Thoracic aorta (tissue), 2 donors: ENCODE results near the gene RAB20. TPM values are rescaled to one million over a fixed set of nuclear protein-coding genes. Genes with fewer than 3 reads are reported as not detected.
"Not testable (repeated sequence)": the region's sequence is repeated elsewhere in the genome, so short reads cannot be mapped to it uniquely, and the experiment has no call there.

Experiments
- ATAC-seq: fragments of 150-250 bp; one replicate; pipeline ENCODE4 v1.8.0; 2017; ENCODE audit warnings: low read depth; ENCODE audit not compliant: insufficient number of reproducible peaks, low FRiP score
- DNase-seq: peaks from one replicate; pipeline ENCODE4 v3.0.0-alpha.2; 2020; ENCODE audit warnings: low spot score
- H3K27ac ChIP-seq, 2 donors: fragments of 200-600 bp; sonication (generic); 1 replicate in 1 of 2; 2 replicates in 1 of 2; pipeline ENCODE4 v1.5.1; 2016; ENCODE audit warnings: mild to moderate bottlenecking in 2 of 2, moderate library complexity in 2 of 2
- H3K27me3 ChIP-seq: fragments of 200-600 bp; sonication (generic); replicated peaks from 2 replicates; pipeline ENCODE4 v1.6.0; 2016; ENCODE audit warnings: mild to moderate bottlenecking; ENCODE audit not compliant: insufficient read depth
- H3K36me3 ChIP-seq: fragments of 200-600 bp; sonication (generic); one replicate; pipeline ENCODE4 v1.5.1; 2016
- H3K4me1 ChIP-seq, 2 donors: fragments of 200-600 bp; sonication (generic); 1 replicate in 1 of 2; 2 replicates in 1 of 2; pipeline versions ENCODE4 v1.5.1 to v1.6.0; 2016; ENCODE audit warnings: low read depth in 2 of 2, mild to moderate bottlenecking in 1 of 2; ENCODE audit not compliant: control insufficient read depth in 1 of 2
- H3K4me3 ChIP-seq: fragments of 200-600 bp; sonication (generic); 2 replicates; pipeline ENCODE4 v1.5.1; 2016; ENCODE audit warnings: mild to moderate bottlenecking
- H3K9me3 ChIP-seq: fragments of 200-600 bp; sonication (generic); 2 replicates; pipeline ENCODE4 v1.5.1; 2016
- total RNA-seq, 2 donors: library from RNA; depleted of rRNA; stranded (reverse); fragments of >200 nt; gene quantifications; one replicate each; pipeline versions ENCODE4 v1.1.0 to v1.2.3, GENCODE V29; 2016
- TF ChIP-seq, protein P1 (sequence below): fragments of 200-600 bp; sonication (generic); IDR thresholded peaks from one replicate; pipeline ENCODE4 v1.5.1; 2019; ENCODE audit warnings: antibody characterized with exemption

Gene RAB20
- total RNA-seq: 10 to 100 TPM; 22.6 to 34.5 TPM

GRCh38 chr13:110561344-110562035 is at the start of gene RAB20:
RAB20 (minus strand) TSS chr13:110561722; CDS start chr13:110561519, 203 bp downstream.
- no peaks in the 10 kb centered on the region for H3K27me3 ChIP-seq
- TF ChIP-seq, protein P1, sequence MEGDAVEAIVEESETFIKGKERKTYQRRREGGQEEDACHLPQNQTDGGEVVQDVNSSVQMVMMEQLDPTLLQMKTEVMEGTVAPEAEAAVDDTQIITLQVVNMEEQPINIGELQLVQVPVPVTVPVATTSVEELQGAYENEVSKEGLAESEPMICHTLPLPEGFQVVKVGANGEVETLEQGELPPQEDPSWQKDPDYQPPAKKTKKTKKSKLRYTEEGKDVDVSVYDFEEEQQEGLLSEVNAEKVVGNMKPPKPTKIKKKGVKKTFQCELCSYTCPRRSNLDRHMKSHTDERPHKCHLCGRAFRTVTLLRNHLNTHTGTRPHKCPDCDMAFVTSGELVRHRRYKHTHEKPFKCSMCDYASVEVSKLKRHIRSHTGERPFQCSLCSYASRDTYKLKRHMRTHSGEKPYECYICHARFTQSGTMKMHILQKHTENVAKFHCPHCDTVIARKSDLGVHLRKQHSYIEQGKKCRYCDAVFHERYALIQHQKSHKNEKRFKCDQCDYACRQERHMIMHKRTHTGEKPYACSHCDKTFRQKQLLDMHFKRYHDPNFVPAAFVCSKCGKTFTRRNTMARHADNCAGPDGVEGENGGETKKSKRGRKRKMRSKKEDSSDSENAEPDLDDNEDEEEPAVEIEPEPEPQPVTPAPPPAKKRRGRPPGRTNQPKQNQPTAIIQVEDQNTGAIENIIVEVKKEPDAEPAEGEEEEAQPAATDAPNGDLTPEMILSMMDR: no peak
- DNase-seq: peak; percentile 54
- H3K9me3 ChIP-seq: no peaks in the 10 kb centered on the region
- H3K36me3 ChIP-seq: no peaks in the 10 kb centered on the region
- peak; percentile 62 for ATAC-seq
- H3K27ac ChIP-seq: peak within 1 kb of the TSS; percentile 90
- peak within 1 kb of the TSS; percentile 88 for H3K4me3 ChIP-seq
- peaks cover 7 to 49% of the 10 kb centered on the region in 2 donors for H3K4me1 ChIP-seq

DNA sequence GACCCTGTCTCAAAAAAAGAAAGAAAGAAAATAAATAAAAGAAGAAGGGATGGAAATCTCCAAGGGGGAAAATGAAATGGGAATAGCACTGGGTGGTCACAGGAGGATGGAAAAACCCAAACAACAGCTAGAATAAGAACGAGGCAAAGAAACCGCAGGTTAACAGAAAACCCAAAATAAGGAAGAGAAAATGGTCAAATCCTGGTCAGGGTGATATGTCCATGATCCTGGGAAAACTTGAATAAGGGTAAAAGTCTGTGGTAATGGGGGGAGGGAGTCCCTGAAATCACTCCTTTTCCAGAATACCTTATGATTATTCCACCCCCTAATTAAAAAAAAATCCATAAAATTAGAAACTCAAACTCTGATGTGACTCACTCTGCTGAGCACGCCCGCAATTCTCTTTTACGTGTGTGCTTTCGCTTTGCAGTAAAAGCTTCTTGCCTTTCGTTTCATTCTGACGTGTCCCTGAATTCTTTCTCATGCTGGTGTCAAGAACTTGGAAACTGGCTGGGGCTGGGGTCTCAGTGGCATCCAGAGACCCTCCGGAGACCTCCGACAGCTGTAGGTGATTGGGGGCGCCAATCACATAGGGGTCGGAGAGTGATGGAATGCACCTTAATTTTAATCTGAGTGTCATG is 49.6 kb upstream of the RAB20 start:
- TF ChIP-seq, protein P1: no peak
- ATAC-seq (no peak), DNase-seq (no peak)
- Histone ChIP-seq H3K4me1 (peaks cover 0 to 5% of the 10 kb centered on the region in 2 donors), H3K36me3 (no peaks in the 10 kb centered on the region), H3K4me3 (no peak overlapping the region), H3K27me3 (no peaks in the 10 kb centered on the region), H3K27ac (no peak overlapping the region), H3K9me3 (no peaks in the 10 kb centered on the region)

DNA sequence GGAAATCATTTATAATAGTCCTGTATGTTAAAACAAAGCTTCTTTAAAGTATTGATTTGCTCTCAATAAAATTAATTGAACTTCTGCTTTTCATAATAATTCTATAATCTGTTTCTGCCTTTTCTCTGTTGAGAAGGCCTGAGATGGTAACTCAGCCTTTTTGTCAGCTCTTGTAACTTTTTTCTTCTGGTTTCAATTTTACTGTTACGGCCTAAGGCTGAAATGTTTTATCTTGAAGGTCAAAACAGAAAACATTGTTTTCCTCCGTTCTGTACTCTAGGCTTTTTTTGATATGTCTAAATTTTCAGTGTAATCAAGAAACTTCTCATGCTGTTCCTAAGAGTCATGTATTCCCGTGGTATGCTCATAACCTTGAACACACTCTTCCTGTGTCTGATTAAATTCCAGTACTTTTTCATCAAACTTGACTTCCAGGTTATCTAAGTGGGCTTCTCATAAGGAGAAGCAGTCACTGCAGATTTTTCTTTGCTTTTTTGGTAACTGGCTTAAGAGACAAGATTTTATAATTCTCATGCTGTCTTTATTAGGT is 46.2 kb upstream of the RAB20 start:
- H3K4me3 ChIP-seq: no peak overlapping the region
- H3K27ac ChIP-seq: no peak overlapping the region
- ATAC-seq (no peak), DNase-seq (no peak)
- H3K9me3 ChIP-seq: no peaks in the 10 kb centered on the region
- no peaks in the 10 kb centered on the region for H3K36me3 ChIP-seq
- TF ChIP-seq, protein P1: no peak
- H3K27me3 ChIP-seq: no peaks in the 10 kb centered on the region
- H3K4me1 ChIP-seq: no peaks in the 10 kb centered on the region

GRCh38 chr13:110606281-110606680 is 44.8 kb upstream of the RAB20 start:
- not testable (repeated sequence) for H3K4me3 ChIP-seq, H3K4me1 ChIP-seq, ATAC-seq, H3K9me3 ChIP-seq, H3K27ac ChIP-seq, H3K36me3 ChIP-seq, H3K27me3 ChIP-seq, DNase-seq

DNA sequence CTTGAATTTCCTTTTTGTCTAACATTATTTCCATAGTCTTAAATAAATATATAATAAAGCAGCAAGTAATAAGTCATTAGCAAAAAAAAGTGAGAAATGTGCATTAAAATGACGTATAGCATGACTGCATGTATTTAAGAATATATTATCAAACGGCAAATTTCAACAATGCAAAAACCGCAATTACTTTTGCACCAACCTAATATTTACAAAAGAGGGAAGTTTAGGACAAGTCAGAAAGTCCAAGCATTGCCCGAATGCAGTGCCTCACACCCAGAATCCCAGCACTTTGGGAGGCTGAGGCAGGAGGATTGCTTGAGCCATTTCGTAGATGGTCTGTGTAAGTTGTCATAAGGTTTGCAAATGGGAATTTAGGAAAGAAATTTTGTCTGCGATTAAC is 43.6 kb upstream of the RAB20 start:
- no peak overlapping the region for H3K4me3 ChIP-seq
- DNase-seq: no peak
- H3K27me3 ChIP-seq: no peaks in the 10 kb centered on the region
- no peak overlapping the region for H3K27ac ChIP-seq
- ATAC-seq: no peak
- H3K4me1 ChIP-seq: no peaks in the 10 kb centered on the region
- no peaks in the 10 kb centered on the region for H3K9me3 ChIP-seq
- TF ChIP-seq, protein P1: no peak
- no peaks in the 10 kb centered on the region for H3K36me3 ChIP-seq
